Muscle layer of colon (tissue), 2 donors: ENCODE measurements around the gene SNX9.
A peak's percentile ranks its signal among the peaks of the same experiment; 100 is the strongest.

ENCODE experiments used
- H3K27ac ChIP-seq: one replicate; pipeline ENCODE4 v1.7.0; 2013; ENCODE audit warnings: low read depth, mild to moderate bottlenecking, low read length, moderate library complexity
- H3K27me3 ChIP-seq, 2 donors: one replicate each; pipeline ENCODE4 v1.7.0; 2013; ENCODE audit warnings: low read length in 2 of 2, mild to moderate bottlenecking in 2 of 2; ENCODE audit not compliant: insufficient read depth in 2 of 2, control insufficient read depth in 1 of 2
- H3K36me3 ChIP-seq: one replicate; pipeline ENCODE4 v1.7.0; 2013; ENCODE audit warnings: mild to moderate bottlenecking, low read length; ENCODE audit not compliant: insufficient read depth
- H3K4me1 ChIP-seq: one replicate; pipeline ENCODE4 v1.7.0; 2013; ENCODE audit warnings: mild to moderate bottlenecking, low read length; ENCODE audit not compliant: insufficient read depth
- H3K4me3 ChIP-seq, 2 donors: one replicate each; pipeline ENCODE4 v1.7.0; 2013; ENCODE audit warnings: low read length in 2 of 2, low read depth in 1 of 2, mild to moderate bottlenecking in 1 of 2, moderate library complexity in 1 of 2
- H3K9ac ChIP-seq: one replicate; pipeline ENCODE4 v1.7.0; 2013; ENCODE audit warnings: low read length
- H3K9me3 ChIP-seq: one replicate; pipeline ENCODE4 v1.7.0; 2013; ENCODE audit warnings: mild to moderate bottlenecking, low read length
- donor health status: abdominal sarcoma.
- donor health status: Adenocarcinoma of cecum.

Gene SNX9

DNA sequence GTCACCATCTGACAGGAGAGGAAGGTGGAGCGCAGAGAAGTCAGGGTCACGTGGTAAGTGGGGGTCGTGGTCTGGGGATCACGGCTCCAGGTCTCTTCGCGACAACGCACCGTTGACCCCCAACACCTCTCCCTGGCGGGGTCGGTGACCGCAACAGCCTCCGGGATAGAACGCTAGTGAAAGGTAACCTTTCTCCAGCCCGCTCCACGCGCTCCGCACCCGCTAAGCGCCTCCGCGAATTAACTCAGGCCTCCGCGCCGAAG lies 158.0 kb downstream of the SNX9 start:
- Histone ChIP-seq H3K27me3 (no peaks in the 10 kb centered on the region), H3K4me1 (peaks cover 39% of the 10 kb centered on the region), H3K9me3 (no peaks in the 10 kb centered on the region), H3K27ac (peak overlapping the region; percentile 91), H3K4me3 (peak overlapping the region; percentile 75 to 85), H3K36me3 (no peaks in the 10 kb centered on the region), H3K9ac (peak overlapping the region; percentile 27)

DNA sequence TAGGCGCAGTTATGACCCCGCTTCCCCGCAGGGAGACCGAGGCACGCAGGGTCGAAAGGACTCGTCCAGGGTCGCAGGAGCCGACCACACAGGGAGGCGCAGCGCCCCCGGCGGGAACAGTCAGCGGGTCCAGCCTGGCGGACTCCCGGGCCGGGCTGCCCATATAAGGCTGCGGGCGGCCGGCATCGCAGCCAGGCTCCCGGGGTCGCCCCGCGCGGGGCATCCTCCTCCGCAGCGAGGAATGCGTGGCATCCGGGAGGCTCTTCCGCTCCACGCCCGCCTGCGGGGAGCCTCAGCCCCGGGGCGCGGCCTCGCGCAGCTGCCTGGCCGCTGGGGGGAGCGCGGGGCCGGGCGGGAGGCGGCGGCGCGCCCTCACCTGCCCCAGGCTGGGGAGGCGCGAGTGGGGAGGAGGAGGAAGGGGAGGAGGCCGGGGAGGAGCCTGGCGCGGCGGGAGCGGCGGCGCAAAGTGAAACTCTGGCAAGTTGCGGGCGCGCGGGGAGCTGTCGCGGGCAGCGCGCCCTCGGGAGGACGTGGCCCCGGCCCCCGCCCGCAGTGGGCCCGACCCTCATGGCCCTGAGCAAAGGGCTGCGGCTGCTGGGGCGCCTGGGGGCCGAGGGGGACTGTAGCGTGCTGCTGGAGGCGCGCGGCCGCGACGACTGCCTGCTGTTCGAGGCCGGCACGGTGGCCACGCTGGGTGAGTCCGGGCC lies 158.5 kb downstream of the SNX9 start, which contains the start of gene SYNJ2:
Gene SYNJ2 (plus strand): TSS at position 469 of the 707 bp plus-strand sequence. CDS start 99 bp downstream, at position 568.
- Histone ChIP-seq H3K4me1 (peaks cover 43% of the 10 kb centered on the region), H3K9ac (peak within 1 kb of the TSS; percentile 27), H3K27me3 (no peaks in the 10 kb centered on the region), H3K27ac (peak within 1 kb of the TSS; percentile 91), H3K4me3 (peak within 1 kb of the TSS; percentile 75 to 85), H3K36me3 (no peaks in the 10 kb centered on the region), H3K9me3 (no peaks in the 10 kb centered on the region)

DNA sequence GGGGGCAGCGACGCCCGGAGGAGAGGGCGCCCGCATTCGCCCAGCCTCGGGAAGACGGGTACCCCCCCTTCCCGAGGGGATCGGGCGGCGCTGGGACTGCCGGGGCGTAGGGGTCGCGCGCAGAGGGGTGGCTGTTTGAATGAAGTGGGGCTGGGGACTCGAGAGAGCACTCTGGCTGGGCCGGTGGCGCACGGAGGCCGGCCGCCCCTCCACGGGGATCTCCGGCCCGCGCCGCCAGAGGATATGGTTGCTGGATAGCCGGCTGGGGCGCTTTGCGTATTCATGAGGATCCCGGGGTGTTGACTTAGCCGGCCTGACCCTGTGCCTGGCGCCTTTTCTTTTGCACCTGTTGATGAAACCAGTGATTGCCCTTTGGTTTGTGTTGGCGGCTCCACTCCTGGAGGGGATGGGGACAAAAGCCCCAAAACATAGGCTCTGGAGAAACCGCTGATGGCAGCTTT lies 159.1 kb downstream of the SNX9 start:
- peak overlapping the region; percentile 75 to 85 for H3K4me3 ChIP-seq
- no peaks in the 10 kb centered on the region for H3K9me3 ChIP-seq
- H3K4me1 ChIP-seq: peaks cover 43% of the 10 kb centered on the region
- peak overlapping the region; percentile 24 for H3K9ac ChIP-seq
- no peaks in the 10 kb centered on the region for H3K27me3 ChIP-seq
- H3K27ac ChIP-seq: peak overlapping the region; percentile 84
- no peaks in the 10 kb centered on the region for H3K36me3 ChIP-seq

DNA sequence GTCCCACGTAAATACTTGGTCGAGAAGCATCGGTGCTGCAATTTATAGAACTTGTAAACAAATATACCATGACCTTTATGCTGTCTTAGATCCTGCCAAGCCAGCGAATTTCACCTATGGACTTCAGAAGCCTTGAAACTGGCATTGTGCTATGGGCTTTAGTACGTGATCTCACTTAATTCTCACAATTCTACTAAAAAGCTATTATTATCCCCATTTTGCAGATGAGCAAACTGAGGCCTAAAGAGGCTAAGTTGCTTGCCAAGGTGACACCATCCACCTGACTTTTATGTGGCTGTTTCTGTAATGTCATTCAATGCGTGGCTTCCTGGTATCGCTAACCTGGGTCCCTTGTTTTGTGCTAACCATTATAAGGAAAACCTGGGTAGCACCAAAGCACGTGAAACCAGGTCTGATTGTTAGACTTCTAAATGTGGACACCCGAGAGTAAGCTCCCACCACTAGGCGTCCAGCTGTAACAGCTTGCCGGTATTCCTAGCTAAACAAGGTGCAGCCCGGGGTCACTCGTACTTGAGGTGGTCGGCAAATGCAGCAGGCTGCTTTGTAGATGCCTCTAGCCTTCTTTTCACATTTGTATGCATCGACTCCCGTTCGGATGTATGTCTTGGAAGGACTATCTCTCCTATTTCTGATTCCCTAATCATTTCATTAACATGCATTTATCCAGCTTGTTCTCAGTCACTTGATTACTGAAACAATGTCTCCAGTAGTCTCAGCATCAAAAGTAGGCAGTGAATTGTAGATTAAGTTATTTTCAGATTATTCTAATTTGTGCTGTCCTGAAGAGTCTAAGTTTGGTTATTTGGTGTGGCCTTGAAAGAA lies 159.7 kb downstream of the SNX9 start:
- Histone ChIP-seq H3K9ac (peak overlapping the region; percentile 24), H3K4me3 (peak overlapping the region; percentile 75 to 85), H3K27me3 (no peaks in the 10 kb centered on the region), H3K27ac (peak overlapping the region; percentile 84), H3K4me1 (peaks cover 43% of the 10 kb centered on the region), H3K36me3 (no peaks in the 10 kb centered on the region), H3K9me3 (no peaks in the 10 kb centered on the region)

DNA sequence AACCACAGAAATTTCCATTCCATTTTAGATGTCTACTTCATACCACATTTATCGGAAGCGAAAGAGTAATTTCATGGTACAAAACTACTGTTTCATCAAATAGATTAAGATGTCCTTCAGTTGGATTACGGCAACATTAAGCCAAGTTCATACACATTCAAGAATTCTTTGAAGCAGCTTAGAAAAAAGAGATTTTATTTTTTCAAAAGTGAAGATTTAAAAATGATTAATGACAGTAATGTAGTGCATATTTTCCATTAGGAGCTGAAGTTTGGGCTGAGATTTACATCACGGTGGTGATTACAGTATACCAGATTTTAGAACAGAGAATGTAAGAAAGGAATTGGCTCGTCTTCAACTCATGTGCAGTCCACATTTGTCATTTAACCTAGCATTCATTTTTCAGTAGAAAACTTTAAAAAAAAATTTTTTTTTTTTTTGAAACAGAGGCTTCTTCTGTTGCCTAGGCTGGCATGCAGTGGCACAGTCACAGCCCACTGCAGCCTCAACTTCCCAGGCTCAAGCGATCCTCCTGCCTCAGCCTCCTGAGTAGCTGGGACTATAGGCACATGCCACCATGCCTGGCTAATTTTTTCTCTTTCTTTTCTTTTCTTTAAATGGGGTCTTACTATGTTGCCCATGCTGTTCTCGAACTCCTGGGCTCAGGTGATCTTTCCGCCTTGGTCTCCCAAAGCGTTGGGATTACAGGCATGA lies 160.5 kb downstream of the SNX9 start:
- Histone ChIP-seq H3K27ac (no peak overlapping the region), H3K9ac (no peak overlapping the region), H3K4me3 (peak overlapping the region in 1 of 2 donors; percentile 75), H3K27me3 (no peaks in the 10 kb centered on the region), H3K9me3 (no peaks in the 10 kb centered on the region), H3K36me3 (no peaks in the 10 kb centered on the region), H3K4me1 (peaks cover 45% of the 10 kb centered on the region)

DNA sequence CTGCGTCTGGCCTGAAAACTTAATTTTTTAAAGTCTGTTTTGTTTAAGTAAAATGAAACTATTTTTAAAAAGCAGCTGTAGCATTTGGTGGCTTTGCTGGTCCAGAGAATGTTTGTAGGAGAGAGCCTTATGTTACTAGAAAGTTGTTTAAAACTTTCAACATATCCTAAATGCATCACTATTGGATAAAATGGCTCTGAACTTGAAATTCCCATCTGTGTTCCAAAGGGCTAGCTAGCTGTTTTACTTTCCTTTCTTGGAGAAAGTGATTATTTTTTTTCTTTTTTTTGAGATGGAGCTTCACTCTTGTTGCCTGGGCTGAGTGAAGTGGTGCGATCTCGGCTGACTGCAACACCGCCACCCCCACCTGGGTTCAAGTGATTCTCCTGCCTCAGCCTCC lies 161.1 kb downstream of the SNX9 start:
- H3K9ac ChIP-seq: no peak overlapping the region
- no peaks in the 10 kb centered on the region for H3K27me3 ChIP-seq
- no peaks in the 10 kb centered on the region for H3K9me3 ChIP-seq
- H3K4me3 ChIP-seq: no peak overlapping the region
- no peak overlapping the region for H3K27ac ChIP-seq
- peaks cover 50% of the 10 kb centered on the region for H3K4me1 ChIP-seq
- no peaks in the 10 kb centered on the region for H3K36me3 ChIP-seq

DNA sequence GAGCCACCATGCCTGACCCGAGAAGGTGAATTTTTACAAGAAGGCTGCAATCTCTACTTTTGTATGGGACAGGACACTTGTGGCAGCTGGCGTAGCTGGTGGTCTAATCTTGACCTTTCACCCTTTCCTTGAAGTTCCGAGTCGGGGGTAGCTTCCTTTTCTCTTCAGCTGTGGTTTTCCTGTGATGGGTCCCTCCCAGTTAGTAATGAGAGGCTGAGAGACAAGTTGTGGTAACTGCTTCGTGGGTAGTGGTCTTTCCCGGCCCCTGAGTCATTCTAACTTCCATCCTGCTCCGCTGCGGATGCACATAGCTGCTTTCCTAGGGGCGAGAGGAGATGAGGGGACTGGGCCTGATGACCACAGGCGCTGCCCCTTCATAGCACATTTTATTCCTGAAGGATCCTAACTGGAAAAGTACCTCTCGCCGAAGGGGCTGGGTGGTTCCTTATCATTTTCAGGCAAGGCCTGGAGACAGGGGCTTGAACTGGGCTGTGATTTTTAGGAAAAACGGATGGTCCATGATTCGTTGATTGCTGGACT lies 161.7 kb downstream of the SNX9 start:
- Histone ChIP-seq H3K36me3 (no peaks in the 10 kb centered on the region), H3K4me1 (peaks cover 55% of the 10 kb centered on the region), H3K27me3 (no peaks in the 10 kb centered on the region), H3K9ac (no peak overlapping the region), H3K27ac (no peak overlapping the region), H3K9me3 (no peaks in the 10 kb centered on the region), H3K4me3 (no peak overlapping the region)

DNA sequence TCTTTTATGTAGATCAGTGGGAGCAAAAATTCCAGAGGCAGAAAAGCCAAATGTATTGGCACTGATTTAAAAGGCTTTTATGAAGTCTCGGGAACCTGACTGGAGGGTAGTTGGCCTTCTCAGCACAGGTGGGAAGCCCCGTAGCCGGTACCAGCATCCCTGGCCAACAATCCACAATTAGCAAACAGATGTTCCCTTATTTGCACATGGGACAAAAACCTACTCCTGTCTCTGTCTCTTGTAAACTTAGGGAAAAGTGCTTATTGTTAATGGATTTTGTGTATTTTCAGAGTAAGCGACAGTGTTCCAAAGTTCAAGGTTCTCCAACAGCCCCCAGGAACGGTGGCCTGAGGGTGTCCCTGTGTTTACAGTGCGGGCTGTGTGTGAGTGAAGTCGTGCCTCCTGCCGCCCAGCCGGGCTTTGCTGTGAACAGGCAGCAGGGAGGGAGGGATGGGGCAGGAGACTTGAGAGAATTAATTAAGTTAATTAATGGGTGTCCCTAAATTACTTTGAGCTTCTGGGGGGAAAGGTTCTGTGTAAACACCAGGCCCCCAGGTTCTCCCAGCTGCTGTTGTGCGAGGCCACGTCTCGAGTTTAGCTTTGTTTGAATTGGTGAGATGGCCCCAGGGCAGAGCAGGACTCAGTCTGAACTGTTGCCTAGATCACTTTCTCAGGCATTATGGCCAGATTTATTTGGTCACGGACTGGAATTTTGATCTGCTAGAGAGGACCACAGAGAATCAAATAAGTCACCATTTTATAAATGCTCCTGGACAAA lies 162.5 kb downstream of the SNX9 start:
- Histone ChIP-seq H3K27ac (peak overlapping the region; percentile 12), H3K36me3 (no peaks in the 10 kb centered on the region), H3K9me3 (no peaks in the 10 kb centered on the region), H3K4me1 (peaks cover 63% of the 10 kb centered on the region), H3K4me3 (peak overlapping the region in 1 of 2 donors; percentile 23), H3K9ac (no peak overlapping the region), H3K27me3 (no peaks in the 10 kb centered on the region)

DNA sequence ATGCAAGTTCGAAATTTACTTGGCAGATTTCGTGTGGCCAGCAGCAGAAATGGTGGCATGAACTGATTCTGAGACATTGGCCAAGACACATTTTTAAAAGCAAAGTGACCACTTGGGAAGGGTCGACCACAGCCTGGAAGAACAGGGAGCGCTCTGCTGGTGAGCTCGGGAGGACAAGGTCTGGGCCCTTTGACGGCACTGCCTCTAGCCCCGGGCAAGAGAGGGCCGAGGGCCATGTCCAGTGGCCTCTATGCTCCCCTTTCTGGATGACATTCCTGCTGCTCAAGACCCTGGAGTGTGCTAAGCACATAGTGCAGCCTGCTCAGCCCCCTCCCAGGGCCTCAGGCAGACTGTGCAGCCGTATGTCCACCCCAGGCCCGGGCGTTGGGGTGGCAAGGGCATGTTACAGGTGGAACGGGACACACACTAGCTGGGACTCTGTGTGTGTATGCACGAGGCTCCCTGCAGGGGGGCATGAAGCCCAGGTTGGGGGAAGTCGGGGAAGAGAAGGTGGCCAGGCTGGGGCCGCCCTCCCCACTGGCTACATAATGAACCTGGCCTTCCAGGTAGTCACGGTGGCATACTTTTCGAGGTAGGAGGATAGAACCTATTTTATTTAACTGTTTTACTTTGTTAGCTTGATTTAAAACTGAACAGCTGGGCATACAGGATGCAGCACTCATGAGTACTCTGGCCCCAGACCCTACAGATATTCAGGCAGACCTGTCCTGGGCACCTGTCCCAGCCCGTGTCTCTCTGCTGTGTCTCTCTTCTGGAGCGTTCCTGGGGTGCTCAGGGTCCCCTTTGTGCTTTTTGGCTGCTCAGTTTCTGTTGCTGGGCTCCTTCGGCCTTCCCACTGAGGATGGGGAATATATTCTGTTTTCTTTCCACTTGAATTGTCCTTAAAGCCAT lies 165.0 kb downstream of the SNX9 start:
- Histone ChIP-seq H3K36me3 (no peaks in the 10 kb centered on the region), H3K9ac (no peak overlapping the region), H3K27ac (no peak overlapping the region), H3K27me3 (no peaks in the 10 kb centered on the region), H3K9me3 (no peaks in the 10 kb centered on the region), H3K4me1 (peaks cover 56% of the 10 kb centered on the region), H3K4me3 (no peak overlapping the region)

DNA sequence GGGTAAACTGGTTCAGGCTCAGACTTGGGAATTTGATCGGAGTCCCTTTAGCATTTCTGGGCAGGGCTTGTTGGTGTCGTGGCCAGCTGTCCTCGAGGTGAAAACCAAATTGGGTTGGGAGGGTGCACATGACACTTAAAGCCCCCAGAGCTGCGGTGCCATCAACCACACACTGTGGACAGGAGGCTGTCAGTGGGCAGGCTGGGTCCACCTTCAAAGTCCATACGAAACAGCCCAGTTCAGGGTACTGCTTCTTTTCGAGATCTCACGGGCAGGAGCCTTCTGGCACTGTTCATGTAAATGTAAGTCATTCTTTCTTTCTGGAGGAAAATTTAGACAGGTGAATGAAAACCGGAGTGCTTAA lies 165.6 kb downstream of the SNX9 start:
- no peaks in the 10 kb centered on the region for H3K9me3 ChIP-seq
- H3K27me3 ChIP-seq: no peaks in the 10 kb centered on the region
- no peak overlapping the region for H3K9ac ChIP-seq
- H3K27ac ChIP-seq: no peak overlapping the region
- H3K4me3 ChIP-seq: no peak overlapping the region
- no peaks in the 10 kb centered on the region for H3K36me3 ChIP-seq
- H3K4me1 ChIP-seq: peaks cover 55% of the 10 kb centered on the region
